CD4-positive, alpha-beta T cell treated with Interleukin-4 for 1 hour (primary cell): Measurements from ENCODE around the gene CUTC.
"Not testable (repeated sequence)": the region's sequence is repeated elsewhere in the genome, so short reads cannot be mapped to it uniquely, and the experiment has no call there.

Experiments used
- DNase-seq, 2 donors: peaks; one replicate each; pipeline ENCODE4 v3.0.0-alpha.2; 2020 to 2022

Gene CUTC

GRCh38 chr10:99743841-99744240, 11.8 kb downstream of the CUTC start:
- DNase-seq = no peak

GRCh38 chr10:99746166-99746565, 14.1 kb downstream of the CUTC start:
- not testable (repeated sequence) for DNase-seq

- DNase-seq = no peak
These were observed 16.9 kb downstream of the CUTC start for GRCh38 chr10:99748823-99749451.

- DNase-seq = no peak
These were observed 18.6 kb downstream of the CUTC start for GRCh38 chr10:99750641-99751040.

- no peak for DNase-seq
These were observed 22.6 kb downstream of the CUTC start for GRCh38 chr10:99754670-99755069.

- DNase-seq = no peak
These were observed 24.1 kb downstream of the CUTC start for GRCh38 chr10:99756159-99756558.

GRCh38 chr10:99758211-99758891, 26.3 kb downstream of the CUTC start:
- no peak for DNase-seq

- no peak for DNase-seq
These were observed 28.3 kb downstream of the CUTC start for GRCh38 chr10:99760321-99760720.

- DNase-seq = no peak
These were observed 29.3 kb downstream of the CUTC start for GRCh38 chr10:99761365-99761764.

- DNase-seq = no peak
These were observed 33.8 kb downstream of the CUTC start for GRCh38 chr10:99765672-99766301.

- no peak for DNase-seq
These were observed 34.3 kb downstream of the CUTC start for GRCh38 chr10:99766302-99766681.

GRCh38 chr10:99767901-99768300, 35.9 kb downstream of the CUTC start:
- no peak for DNase-seq

- DNase-seq = no peak
These were observed 36.5 kb downstream of the CUTC start for GRCh38 chr10:99768556-99768955.

- no peak for DNase-seq
These were observed 37.7 kb downstream of the CUTC start for GRCh38 chr10:99769706-99770105.

GRCh38 chr10:99770408-99771045, 38.5 kb downstream of the CUTC start:
- no peak for DNase-seq

- no peak for DNase-seq
These were observed 43.8 kb downstream of the CUTC start for GRCh38 chr10:99775850-99776249.

- no peak for DNase-seq
These were observed 46.1 kb downstream of the CUTC start for GRCh38 chr10:99777918-99778714.

- DNase-seq = no peak
These were observed 47.3 kb downstream of the CUTC start for GRCh38 chr10:99779335-99779734.

GRCh38 chr10:99781734-99782429, 49.8 kb downstream of the CUTC start:
- no peak for DNase-seq

- DNase-seq = no peak
These were observed 50.6 kb downstream of the CUTC start, which contains the start of gene ABCC2 for GRCh38 chr10:99782447-99783286. TSS of gene ABCC2 (plus strand) at chr10:99782640. CDS start at chr10:99782845, 205 bp downstream.

GRCh38 chr10:99784016-99784726, 52.1 kb downstream of the CUTC start:
- no peak for DNase-seq
